Stimulated activated CD8-positive, alpha-beta memory T cell treated with anti-CD3 and anti-CD28 coated beads, Interleukin-15, amount 100 ng/mL, for 1 hour (primary cell): ENCODE data around the gene ANKRD30A.
"Not testable (repeated sequence)": the region's sequence is repeated elsewhere in the genome, so short reads cannot be mapped to it uniquely, and the experiment has no call there.

Experiments used
- DNase-seq: peaks from one replicate; pipeline ENCODE4 v3.0.0-alpha.2; 2020; ENCODE audit warnings: low read depth

The ANKRD30A gene

DNA sequence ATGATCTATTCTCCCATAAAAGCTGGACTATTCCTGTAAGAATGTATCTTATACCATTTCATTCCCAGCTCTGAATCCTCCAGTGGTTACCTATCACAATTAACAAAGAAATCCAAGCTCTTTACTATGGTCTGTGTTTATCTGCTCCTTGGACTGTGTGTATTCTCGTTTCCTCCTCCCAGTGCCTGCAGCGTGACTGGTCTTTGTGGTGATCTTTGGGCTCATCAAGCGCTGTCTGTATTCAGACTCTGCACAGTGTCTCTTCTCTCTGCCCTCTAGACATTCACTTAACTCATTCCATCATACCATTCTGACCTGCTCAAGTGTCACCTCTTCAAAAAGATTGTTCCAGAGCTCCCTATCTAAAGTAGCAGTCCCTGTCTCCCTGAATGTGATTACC is 130.4 kb downstream of the ANKRD30A start:
- not testable (repeated sequence) for DNase-seq

DNA sequence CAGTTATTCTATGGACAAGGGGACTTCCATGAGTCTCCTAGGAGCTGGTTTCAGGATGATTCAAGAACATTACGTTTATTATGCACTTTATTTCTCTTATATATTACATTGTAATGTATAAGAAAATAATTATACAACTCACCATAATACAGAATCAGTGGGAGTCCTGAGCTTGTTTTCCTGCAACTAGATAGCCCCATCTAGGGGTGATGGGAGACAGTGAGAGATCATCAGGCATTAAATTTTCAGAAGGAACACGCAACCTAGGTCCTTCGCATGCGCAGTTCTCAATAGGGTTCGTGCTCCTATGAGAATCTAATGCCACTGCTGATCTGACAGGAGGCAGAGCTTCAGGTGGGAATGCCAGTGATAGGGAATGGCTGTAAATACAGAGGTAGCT is 137.9 kb downstream of the ANKRD30A start:
- no peak for DNase-seq

DNA sequence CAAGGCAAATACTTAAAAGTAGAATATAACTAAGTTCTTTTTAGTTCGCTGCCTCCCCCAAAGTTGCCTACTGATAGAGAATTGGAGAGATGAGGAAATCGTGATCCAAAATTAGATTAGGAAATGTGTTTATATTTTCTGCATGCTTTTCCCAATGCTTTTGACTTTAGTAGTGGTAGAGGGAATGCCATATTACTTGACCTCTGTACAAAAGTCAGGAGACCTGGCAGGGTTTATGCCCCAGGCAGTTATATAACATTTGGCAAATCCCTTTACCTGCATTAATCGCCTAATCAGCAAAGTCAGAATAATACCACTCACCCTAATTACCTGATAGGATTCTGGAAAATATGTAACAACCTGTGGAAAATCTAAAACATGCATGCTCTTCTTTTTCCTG is 142.9 kb downstream of the ANKRD30A start:
- DNase-seq, result no peak

DNA sequence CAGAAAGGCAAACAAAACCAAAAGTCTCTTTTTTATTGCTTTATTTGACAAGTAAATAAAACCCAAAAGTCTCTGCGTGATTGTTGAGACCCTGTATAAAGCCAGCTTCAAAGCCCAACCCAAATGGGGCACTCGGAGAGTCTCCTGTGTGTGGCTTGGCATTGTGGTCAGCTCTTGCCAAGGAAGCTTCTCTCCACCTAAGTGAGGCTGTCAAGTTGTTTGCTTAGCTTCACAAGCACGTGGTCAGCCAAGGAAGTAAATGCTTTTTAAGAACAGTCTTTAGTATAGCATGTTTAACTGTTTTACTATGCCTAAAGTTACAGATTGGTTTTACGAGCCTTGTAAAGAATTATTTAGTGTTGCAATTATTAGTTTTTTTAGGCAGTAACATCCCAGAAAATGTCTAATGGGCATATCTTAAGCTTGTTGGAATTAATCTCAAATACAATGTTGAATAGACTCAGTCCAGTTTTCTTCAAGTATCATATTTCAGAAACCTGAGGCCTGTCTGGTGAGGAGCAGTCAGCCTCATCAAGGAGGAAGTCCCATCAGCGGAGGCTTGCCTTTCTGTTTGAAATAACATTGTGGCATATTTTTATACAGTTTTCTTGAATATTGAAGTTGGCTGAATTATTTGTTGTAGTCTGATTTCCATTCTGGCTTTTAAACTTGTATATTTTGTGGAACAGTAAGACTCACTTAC is 144.3 kb downstream of the ANKRD30A start:
- no peak for DNase-seq

GRCh38 chr10:37275216-37275777 is 149.9 kb downstream of the ANKRD30A start:
- no peak for DNase-seq

DNA sequence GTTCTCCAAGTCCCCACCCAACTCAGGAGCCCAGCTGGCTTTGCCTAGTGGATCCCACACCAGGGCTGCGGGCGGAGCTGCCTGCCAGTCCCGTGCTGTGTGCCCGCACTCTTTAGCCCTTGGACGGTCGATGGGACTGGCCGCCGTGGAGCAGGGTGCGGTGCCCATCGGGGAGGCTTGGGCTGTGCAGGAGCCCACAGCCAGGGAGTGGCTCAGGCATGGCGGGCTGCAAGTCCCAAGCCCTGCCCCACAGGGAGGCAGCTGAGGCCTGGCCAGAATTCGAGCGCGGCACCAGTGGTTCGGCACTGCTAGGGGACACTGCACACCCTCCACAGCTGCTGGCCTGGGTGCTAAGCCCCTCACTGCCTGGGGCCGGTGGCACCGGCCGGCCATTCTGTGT is 159.7 kb downstream of the ANKRD30A start:
- DNase-seq, result no peak

DNA sequence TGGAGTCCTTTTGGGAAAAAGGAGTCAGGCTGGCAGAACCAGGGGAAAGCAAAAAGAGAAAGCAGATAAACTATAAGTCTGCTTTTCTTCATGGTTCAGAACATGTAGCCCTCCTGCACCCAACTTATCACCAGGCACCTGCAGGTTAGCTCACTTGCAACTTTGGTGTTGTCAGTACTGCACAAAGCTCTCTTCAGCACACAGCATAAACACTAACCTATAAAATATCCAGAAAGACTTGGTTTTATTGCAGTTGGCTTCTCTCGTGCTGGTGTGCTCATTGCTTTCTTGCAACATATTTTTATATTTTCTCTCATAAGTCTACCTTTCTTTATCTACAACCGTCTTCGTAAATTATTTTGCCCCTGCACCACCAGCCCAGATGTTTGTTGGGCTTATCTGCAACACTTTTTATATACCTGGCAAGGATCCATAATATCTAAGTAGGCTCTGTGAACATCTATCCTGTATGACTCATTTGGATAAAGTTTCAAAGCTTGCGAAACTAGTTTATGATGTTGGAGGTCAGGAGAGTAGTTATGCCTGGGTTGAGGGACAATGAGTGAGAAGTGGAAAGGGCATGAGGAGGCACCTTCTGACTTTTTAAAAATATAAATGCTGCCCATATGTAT is 164.6 kb downstream of the ANKRD30A start:
- DNase-seq, result no peak

- DNase-seq, result no peak
These were observed 175.9 kb downstream of the ANKRD30A start for GRCh38 chr10:37301271-37301670.

DNA sequence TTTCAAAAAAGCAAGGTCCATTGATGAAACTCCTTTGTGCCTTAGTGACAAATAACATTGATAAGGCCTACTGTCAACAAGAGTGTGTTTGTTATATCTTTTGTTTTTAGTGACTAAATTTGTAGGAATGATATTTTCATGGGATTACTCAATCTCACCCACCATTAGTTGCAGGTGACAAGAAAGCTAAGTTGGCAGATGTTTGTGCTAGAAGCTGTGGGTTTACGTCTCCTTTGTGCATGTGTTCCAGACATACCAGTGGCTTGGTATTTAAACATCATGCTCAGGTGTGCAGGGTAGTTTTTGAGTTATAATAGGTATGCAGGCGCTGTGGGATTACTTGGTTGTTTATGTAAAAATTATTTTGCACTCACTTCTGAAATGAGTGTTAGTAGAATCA is 178.6 kb downstream of the ANKRD30A start:
- no peak for DNase-seq

- no peak for DNase-seq
These were observed 189.0 kb downstream of the ANKRD30A start for GRCh38 chr10:37314350-37314749.

- DNase-seq, result no peak
These were observed 189.5 kb downstream of the ANKRD30A start for GRCh38 chr10:37314862-37315261.

DNA sequence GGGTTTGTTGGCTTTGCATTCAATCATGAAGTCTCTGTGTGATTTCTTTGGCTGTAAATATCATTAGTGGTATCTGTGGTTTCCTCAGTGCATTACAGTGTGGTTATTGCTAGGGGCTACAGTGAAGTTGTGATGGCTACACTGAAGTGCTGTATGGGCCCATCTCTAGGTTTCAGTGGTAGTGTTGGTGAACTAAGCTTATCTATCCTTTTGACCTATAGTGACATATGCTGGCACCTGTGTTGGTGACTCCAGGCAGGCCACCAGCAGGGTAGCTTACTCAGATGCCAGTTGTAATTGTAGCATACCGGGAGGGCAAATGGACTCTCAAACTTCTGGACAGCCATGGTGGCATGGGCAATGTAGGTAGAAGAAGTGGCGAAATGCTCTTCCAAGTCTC is 219.0 kb downstream of the ANKRD30A start:
- DNase-seq, result no peak

- DNase-seq, result no peak
These were observed 254.6 kb downstream of the ANKRD30A start for GRCh38 chr10:37379991-37380390.

DNA sequence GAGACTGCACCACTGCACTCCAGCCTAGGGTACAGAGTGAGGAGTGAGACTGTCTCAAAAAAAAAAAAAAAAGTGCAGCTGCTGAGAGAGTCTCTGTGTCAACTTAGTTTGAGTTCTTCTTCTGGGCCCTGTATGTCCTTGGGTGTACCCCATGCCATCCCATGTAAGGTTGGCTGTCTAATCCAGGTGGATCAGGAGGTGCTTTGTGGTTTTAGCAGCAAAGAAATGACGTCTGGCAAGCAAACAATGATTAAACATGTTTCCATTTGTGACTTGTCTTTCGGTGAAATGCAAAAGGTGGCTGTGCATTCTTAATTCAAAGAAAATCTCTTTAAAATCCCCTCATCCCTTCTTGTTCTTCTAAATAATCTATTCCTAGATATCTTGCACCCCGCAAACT is 255.9 kb downstream of the ANKRD30A start:
- DNase-seq, result no peak

GRCh38 chr10:37384923-37385322 is 259.5 kb downstream of the ANKRD30A start:
- DNase-seq, result no peak

DNA sequence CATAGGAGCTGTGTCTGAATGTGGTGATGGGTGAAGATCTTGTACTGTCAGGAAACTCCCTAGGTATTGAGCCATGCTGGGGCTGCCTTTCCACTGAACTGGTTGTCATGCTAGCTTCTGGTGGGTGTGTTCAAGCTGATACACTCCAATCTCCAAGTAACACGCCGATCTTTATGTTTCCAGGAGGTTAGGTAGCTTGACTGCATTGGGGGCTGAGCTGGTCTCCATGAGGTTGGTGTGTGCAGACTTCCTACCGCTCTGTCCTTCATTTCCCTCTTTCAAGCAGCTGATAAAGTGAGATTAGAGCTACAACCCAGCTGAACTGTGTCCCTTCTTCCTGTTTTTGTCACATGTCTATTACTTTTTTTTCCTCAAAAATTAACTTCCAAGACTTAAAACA is 265.5 kb downstream of the ANKRD30A start:
- no peak for DNase-seq

DNA sequence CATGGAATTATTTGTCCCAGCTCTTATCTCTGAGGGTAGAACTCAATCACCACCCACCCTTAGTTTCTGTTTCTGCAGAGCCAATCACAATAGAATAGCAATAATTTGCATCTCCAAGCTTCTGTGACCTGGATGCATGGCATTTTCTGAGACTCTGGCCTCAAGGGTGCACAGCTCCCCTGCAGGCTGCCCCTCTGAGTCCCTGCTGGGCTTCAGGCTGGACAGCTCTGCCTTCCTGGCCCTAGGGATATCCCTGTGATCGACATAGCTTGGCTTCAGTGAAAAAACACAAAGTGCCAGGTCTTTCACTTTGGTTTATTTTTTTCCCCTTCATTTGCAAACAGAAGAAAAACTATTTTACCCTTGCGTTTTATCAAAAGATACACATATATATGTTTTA is 275.4 kb downstream of the ANKRD30A start:
- DNase-seq, result not testable (repeated sequence)

- no peak for DNase-seq
These were observed 275.8 kb downstream of the ANKRD30A start for GRCh38 chr10:37401225-37401624.

DNA sequence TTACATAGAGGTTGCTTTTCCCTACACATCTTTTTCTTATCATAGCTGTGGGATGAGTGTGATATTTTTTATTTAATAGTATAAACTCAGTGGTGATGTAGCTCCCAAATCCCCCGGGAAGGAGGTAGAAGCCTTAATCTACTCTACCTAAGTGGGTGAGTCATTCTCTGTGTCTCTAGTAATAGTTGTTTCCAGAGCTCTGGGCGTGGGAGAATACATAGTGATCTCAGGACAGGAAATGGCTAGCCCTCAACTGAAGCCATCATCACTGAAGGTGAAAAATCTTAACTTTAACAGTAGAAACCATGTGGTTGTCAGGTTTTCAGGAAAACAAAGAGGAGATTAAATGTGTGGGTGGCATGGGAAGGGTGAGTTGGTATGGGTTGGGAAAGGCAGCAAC is 278.4 kb downstream of the ANKRD30A start:
- no peak for DNase-seq
